GM08714 (cell line): ENCODE results near the gene EPN2.

Experiments used
- H3K4me3 ChIP-seq: fragments of 200-500 bp; sonication (Bioruptor generic); 2 replicates; pipeline ENCODE4 v1.5.1; 2014; ENCODE audit warnings: mild to moderate bottlenecking, low read length, inconsistent platforms
- ZNF274 ChIP-seq: IDR thresholded peaks from 2 replicates; pipeline ENCODE4 v1.6.1; 2012; ENCODE audit warnings: mild to moderate bottlenecking, low read depth, low read length

EPN2 gene

DNA sequence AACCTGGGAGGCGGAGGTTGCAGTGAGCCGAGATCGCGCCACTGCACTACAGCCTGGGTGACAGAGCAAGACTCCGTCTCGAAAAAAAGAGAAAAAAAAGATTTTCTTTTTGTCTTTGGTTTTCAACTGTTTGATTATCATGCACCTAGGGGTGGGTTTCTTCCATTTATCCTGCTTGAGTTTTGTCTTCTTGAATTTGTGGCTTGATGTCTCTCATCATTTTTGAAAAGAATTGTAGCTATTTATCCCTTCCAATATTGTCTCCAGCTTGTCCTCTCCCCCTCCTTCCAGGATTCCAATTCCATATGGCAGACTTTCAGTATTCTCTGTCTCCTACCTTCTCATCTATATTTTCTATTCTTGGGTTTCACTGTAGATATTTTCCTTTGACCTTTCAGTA is 117.6 kb downstream of the EPN2 start:
- H3K4me3 ChIP-seq, result no peak overlapping the region
- TF ChIP-seq ZNF274, result no peak

DNA sequence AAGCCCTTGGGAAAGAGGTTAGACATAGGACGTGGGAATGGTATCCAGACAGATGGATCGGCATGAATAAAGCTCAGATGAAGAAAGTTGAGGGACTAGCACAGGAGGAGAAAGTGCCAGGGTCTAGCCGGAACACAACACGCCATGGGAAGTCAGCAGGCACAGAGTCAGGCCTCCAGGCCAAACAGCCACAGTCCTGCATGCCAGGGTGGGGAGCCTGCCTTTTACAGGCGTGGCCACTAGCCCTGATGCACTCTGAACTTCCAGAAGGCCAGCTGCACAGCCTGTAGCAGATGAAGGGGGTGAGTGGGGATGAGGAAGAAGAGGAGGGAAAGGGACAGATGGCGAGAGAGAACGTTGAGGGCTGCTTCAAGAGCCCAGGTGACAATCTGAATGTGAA is 120.2 kb downstream of the EPN2 start:
- no peak overlapping the region for H3K4me3 ChIP-seq
- TF ChIP-seq ZNF274, result no peak

DNA sequence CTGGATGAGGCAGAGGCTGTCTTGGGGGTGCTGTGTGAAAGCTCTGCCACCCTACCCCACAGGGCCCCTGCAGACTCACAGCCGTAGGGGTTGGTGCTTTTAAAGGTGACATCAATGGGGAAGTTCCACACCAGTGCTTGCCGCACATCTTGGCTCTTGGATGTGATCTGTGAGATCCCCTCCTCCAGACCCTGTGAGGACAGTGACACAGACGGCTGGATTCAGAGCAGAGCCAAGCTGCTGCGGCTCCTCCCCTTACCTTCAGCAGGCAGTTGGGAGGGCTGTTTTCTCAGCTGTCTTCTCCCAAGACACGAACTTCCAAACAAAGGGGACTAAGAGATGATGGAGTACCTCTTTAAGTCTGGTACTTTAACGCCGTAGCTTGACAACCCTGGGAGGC is 120.6 kb downstream of the EPN2 start:
- TF ChIP-seq ZNF274, result no peak
- H3K4me3 ChIP-seq, result no peak overlapping the region

- no peak overlapping the region for H3K4me3 ChIP-seq
- TF ChIP-seq ZNF274, result no peak
Measured at GRCh38 chr17:19359151-19359550, 122.0 kb downstream of the EPN2 start.

- TF ChIP-seq ZNF274, result no peak
- no peak overlapping the region for H3K4me3 ChIP-seq
Measured at GRCh38 chr17:19359856-19360255, 122.7 kb downstream of the EPN2 start.

DNA sequence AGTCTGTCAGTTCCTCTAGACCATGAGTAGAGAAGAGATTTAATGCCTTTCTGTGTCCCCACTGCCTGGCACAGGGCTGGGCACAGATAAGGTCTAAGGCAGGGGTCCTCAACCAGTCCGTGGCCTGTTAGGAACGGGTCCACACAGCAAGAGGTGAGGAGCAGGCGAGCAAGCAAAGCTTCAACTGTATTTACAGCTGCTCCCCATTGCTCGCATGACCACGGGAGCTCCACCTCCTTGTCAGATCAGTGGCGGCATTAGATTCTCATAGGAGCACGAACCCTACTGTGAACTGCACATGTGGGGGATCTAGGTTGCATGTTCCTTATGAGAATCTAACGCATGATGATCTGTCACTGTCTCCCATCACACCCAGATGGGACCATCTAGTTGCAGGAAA is 123.6 kb downstream of the EPN2 start:
- H3K4me3 ChIP-seq, result no peak overlapping the region
- TF ChIP-seq ZNF274, result no peak

DNA sequence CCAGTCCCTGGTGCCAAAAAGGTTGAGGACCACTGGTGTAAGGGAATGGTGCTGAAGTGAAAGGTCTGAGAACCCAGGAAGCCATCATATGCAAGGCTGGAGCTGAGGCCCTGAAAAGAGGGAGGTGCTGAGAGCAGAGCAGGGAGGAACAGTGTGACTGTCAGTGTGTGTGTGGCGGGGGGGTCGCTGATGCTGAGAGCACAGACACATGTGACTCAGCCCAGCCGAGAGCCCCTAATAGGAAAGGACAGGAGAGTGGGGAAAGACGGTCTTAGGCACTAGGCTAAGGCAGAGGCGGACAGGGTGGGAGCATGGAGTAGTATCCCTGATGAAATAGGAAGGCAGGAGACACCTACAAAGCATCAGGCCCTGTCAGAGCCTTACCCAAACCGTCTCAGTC is 124.2 kb downstream of the EPN2 start:
- H3K4me3 ChIP-seq, result no peak overlapping the region
- no peak for TF ChIP-seq ZNF274

GRCh38 chr17:19361944-19362276 is 124.7 kb downstream of the EPN2 start:
- no peak for TF ChIP-seq ZNF274
- H3K4me3 ChIP-seq, result peak overlapping the region; percentile 65

DNA sequence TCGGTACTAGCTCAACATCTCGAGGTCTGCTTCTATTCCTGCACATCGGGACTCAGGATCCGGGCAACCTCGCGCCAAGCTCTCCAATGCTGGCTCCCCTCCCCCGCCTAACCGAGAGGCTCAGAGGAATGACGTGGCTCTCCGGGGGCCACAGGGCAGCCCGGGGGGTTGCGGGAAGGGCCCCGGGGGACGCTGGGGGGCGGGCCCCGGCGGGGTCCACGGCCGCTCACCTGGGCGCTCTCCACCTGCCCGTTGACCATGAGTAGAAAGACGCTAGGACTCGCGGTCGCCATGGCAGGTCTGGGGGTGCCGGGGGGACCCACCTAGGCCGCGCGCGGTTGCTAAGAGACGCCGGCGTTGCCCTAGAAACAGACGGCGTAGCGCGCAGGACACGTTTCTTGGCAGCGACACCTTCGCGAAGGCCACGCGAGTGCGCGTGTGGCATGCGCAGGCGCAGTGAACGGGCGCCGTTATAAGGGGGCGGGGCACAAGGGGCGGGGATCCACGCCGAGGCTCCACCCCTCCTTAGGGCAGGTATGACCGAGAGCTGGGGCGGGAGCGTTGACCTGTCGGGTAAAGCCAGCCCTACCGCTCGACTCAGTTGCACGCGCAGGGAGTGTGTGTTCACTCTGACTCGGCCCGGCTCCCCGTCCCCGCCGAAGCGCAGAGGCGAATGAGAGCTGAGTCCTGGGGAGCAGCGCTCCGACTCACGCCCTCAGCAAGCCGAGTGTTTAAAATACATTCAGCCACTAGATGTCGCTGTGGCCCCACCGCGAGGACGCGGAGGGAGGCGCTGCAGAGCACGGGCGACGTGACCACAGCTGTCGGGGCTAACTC is 125.3 kb downstream of the EPN2 start, which contains the start of gene B9D1:
Gene B9D1 (minus strand): TSS at position 447 of the 837 bp plus-strand sequence. CDS start 154 bp downstream, at position 293.
- no peak for TF ChIP-seq ZNF274

GRCh38 chr17:19363114-19363438 is 125.9 kb downstream of the EPN2 start:
- no peak overlapping the region for H3K4me3 ChIP-seq
- TF ChIP-seq ZNF274, result no peak

More for the DNA sequence above, 125.3 kb downstream of the EPN2 start, which contains the start of gene B9D1:
- peak within 1 kb of the TSS; percentile 65 for H3K4me3 ChIP-seq

GRCh38 chr17:19363460-19364035 is 126.4 kb downstream of the EPN2 start:
- H3K4me3 ChIP-seq, result no peak overlapping the region
- TF ChIP-seq ZNF274, result no peak

- no peak for TF ChIP-seq ZNF274
- H3K4me3 ChIP-seq, result no peak overlapping the region
Measured at GRCh38 chr17:19364699-19365498, 127.7 kb downstream of the EPN2 start.

DNA sequence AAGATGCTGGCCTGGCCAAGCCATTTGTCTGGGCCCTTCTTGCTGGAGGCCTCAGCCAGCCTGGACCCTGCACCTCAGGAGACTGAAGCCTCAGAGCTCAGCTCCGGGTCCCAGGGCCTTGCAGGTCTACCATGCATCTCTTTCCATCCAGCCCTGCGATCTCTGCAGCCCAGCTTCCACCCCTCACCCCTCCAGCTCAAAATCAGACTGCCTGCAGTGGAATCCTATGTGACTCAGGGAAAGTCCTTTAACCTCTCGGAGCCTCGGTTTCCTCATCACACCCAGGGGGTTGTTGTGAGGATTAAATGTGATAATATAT is 128.3 kb downstream of the EPN2 start:
- TF ChIP-seq ZNF274, result no peak
- H3K4me3 ChIP-seq, result no peak overlapping the region

DNA sequence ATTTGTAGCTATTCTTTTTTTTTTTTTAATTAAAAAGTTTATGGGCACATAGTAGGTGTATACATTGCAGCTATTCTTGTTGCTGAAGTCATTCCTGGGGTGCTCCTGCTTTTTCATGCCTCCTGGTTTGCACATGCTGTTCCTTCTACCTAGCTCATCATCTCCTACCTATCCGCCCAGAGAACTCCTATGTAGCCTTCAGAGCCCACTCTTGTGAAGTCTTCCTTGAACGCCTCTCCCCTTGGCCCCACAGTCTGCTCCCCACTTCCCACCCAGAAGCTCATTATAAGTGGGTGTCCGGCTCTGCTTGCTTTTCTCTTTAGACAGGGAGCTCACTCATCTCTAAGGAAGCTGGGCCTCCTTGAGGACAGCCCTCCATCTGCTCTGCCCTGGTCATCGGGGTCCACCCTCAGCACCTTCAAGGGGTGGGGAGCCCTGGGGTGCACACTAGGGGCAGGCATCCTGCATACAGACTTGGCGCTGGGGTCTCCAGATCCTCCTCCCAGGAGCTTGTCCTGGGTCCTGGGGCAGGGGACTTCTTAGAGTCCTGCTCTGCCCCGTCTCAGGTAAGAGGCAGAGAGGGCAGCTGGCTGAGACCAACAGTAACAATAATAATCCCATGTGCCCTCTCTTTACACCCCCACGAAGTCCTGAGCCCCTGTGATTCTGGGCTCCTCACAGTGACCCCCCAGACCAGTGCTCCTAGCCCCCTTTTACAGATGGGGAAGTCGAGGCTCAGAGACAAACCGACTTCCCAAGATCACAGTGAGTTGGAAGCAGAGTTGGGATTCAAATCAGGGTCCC is 128.9 kb downstream of the EPN2 start:
- no peak for TF ChIP-seq ZNF274
- no peak overlapping the region for H3K4me3 ChIP-seq
